A673 (cell line): Measurements from ENCODE around the gene ARMH1.

Experiments
- EZH2 ChIP-seq: fragments of 200-600 bp; sonication (generic); IDR thresholded peaks from 2 replicates; pipeline ENCODE4 v1.6.1; 2017; ENCODE audit warnings: borderline replicate concordance, low read depth, mild to moderate bottlenecking, mixed read lengths, antibody characterized with exemption, low read length; ENCODE audit not compliant: poor library complexity, severe bottlenecking
- TF ChIP-seq, protein P1 (sequence below): fragments of 300-800, 200-600 bp; sonication (generic); conservative IDR thresholded peaks from 2 replicates; pipeline ENCODE4 v1.5.1; 2017; ENCODE audit warnings: low read depth, mild to moderate bottlenecking, antibody characterized with exemption, low read length, moderate library complexity, mixed read lengths

DNA sequence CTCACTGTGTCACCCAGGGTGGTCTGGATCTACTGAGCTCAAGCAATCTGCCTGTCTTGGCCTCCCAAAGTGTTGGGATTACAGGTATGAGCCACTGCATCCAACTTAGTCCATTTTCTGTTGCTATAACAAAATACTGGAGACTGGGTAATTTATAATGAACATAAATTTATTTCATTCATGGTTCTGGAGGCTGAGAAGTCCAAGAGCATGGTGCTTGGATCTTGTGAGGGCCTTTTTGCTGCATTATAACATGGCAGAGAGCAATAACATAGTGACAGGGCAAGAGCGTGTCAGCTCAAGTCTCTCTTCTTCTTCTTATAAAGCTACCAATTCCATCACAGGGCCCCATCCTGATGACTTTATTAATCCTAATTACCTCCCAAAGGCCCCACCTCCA is 61.5 kb downstream of the ARMH1 start:
- TF ChIP-seq, protein P1, sequence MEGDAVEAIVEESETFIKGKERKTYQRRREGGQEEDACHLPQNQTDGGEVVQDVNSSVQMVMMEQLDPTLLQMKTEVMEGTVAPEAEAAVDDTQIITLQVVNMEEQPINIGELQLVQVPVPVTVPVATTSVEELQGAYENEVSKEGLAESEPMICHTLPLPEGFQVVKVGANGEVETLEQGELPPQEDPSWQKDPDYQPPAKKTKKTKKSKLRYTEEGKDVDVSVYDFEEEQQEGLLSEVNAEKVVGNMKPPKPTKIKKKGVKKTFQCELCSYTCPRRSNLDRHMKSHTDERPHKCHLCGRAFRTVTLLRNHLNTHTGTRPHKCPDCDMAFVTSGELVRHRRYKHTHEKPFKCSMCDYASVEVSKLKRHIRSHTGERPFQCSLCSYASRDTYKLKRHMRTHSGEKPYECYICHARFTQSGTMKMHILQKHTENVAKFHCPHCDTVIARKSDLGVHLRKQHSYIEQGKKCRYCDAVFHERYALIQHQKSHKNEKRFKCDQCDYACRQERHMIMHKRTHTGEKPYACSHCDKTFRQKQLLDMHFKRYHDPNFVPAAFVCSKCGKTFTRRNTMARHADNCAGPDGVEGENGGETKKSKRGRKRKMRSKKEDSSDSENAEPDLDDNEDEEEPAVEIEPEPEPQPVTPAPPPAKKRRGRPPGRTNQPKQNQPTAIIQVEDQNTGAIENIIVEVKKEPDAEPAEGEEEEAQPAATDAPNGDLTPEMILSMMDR, result no peak
- no peak for TF ChIP-seq EZH2
